Glutamatergic neuron (in vitro differentiated cells): Measurements from ENCODE around the gene EFNA2. TPM values are rescaled to one million over a fixed set of nuclear protein-coding genes. Genes with fewer than 3 reads are reported as not detected.

Source experiments
- DNase-seq: peaks from one replicate; pipeline ENCODE4 v3.0.0; 2022
- H3K27ac Mint-ChIP-seq: one replicate; pipeline ENCODE4 v1.8.0; 2020; ENCODE audit warnings: mild to moderate bottlenecking, mixed read lengths, inconsistent platforms; ENCODE audit not compliant: unreplicated experiment
- H3K27me3 Mint-ChIP-seq: one replicate; pipeline ENCODE4 v1.8.0; 2020; ENCODE audit warnings: mild to moderate bottlenecking, moderate library complexity, mixed read lengths, inconsistent platforms; ENCODE audit not compliant: unreplicated experiment
- H3K36me3 Mint-ChIP-seq: one replicate; pipeline ENCODE4 v1.8.0; 2020; ENCODE audit warnings: mild to moderate bottlenecking, mixed read lengths, inconsistent platforms; ENCODE audit not compliant: unreplicated experiment
- H3K4me1 Mint-ChIP-seq: one replicate; pipeline ENCODE4 v1.8.0; 2020; ENCODE audit warnings: mild to moderate bottlenecking, low read depth, mixed read lengths, inconsistent platforms; ENCODE audit not compliant: unreplicated experiment
- H3K4me3 Mint-ChIP-seq: one replicate; pipeline ENCODE4 v1.8.0; 2020; ENCODE audit warnings: mild to moderate bottlenecking, mixed read lengths, inconsistent platforms; ENCODE audit not compliant: unreplicated experiment
- H3K9me3 Mint-ChIP-seq: one replicate; pipeline ENCODE4 v1.8.0; 2020; ENCODE audit warnings: mild to moderate bottlenecking, moderate library complexity, mixed read lengths, inconsistent platforms; ENCODE audit not compliant: unreplicated experiment
- total RNA-seq: library from RNA; stranded (reverse); fragmentation: NEBNext Ultra II Directional; extraction: Animal tissue kit (Norgen Biotek cat#: 25700); gene quantifications from one replicate; pipeline ENCODE4 v1.2.1, GENCODE V29; 2021; ENCODE audit not compliant: unreplicated experiment
- TF ChIP-seq, protein P1 (sequence below): fragments of 200-600 bp; sonication (generic); IDR thresholded peaks from one replicate; pipeline ENCODE4 v1.5.0; 2021; ENCODE audit not compliant: partially characterized antibody, unreplicated experiment

The EFNA2 gene
- total RNA-seq, 1 donor from 2014 or later: 61.4 TPM

DNA sequence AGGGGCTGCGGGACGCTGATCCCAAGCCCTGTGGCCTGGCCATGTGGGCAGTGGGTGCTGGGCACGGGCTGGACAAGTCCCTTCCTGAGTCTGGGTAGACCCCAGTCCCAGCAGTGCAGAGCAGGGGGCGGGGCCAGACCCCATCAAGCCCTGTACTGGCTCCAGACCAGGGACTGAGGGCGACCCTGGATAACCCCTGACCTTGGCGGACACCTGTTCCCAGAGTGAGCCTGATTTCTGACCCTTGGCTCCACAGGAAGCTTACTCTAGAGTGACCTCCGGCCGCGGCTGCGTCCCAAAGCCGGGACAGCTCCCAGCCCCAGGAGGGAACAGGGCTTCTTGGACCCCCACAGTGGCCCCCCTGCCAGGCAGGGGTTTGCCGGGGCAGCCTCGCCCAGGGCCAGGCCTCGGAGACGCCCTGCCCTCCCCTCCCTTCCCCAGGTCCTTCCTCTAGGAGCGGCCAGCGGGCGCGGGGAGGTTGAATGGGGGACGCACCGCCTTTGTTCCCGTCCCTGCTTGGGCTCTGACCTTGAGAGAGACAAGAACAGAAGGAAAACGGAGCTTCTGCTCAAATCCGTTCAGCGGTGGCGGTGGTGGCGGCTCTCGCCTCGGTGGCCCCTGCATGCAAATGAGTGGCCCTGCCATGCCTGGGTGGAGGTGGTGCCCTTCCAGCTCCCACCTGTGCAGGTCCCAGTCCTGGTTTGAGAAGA is 2.3 kb upstream of the EFNA2 start:
- Mint-ChIP-seq H3K36me3 (no peaks in the 10 kb centered on the region), H3K27ac (no peak overlapping the region), H3K4me3 (no peak overlapping the region), H3K4me1 (peaks cover 8% of the 10 kb centered on the region), H3K27me3 (peaks cover 17% of the 10 kb centered on the region), H3K9me3 (peaks cover 6% of the 10 kb centered on the region)
- TF ChIP-seq, protein P1, sequence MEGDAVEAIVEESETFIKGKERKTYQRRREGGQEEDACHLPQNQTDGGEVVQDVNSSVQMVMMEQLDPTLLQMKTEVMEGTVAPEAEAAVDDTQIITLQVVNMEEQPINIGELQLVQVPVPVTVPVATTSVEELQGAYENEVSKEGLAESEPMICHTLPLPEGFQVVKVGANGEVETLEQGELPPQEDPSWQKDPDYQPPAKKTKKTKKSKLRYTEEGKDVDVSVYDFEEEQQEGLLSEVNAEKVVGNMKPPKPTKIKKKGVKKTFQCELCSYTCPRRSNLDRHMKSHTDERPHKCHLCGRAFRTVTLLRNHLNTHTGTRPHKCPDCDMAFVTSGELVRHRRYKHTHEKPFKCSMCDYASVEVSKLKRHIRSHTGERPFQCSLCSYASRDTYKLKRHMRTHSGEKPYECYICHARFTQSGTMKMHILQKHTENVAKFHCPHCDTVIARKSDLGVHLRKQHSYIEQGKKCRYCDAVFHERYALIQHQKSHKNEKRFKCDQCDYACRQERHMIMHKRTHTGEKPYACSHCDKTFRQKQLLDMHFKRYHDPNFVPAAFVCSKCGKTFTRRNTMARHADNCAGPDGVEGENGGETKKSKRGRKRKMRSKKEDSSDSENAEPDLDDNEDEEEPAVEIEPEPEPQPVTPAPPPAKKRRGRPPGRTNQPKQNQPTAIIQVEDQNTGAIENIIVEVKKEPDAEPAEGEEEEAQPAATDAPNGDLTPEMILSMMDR: no peak
- peak; percentile 29 for DNase-seq

DNA sequence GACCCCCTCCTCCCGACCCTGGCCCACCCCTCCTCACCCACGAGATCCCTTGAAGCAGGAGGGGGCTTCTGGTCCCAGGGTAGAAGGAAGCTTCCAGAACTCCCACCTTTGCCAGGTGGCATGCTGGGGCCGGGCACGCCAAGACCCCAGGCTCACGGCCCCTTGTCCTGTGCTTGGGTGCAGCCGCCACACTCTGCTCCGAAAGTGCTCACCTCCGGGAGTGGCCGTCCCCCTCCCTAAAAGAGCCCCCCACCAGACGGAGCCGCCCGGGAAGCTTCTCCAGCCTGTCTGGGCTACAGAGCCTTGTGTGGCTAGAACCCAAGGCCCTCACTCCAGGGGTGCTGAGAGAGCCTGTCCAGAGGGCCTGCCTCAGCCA is 1.8 kb upstream of the EFNA2 start:
- H3K27me3 Mint-ChIP-seq: peaks cover 17% of the 10 kb centered on the region
- peaks cover 6% of the 10 kb centered on the region for H3K9me3 Mint-ChIP-seq
- H3K4me1 Mint-ChIP-seq: peaks cover 8% of the 10 kb centered on the region
- peak overlapping the region; percentile 86 for H3K27ac Mint-ChIP-seq
- no peaks in the 10 kb centered on the region for H3K36me3 Mint-ChIP-seq
- DNase-seq: no peak
- TF ChIP-seq, protein P1: no peak
- H3K4me3 Mint-ChIP-seq: no peak overlapping the region

DNA sequence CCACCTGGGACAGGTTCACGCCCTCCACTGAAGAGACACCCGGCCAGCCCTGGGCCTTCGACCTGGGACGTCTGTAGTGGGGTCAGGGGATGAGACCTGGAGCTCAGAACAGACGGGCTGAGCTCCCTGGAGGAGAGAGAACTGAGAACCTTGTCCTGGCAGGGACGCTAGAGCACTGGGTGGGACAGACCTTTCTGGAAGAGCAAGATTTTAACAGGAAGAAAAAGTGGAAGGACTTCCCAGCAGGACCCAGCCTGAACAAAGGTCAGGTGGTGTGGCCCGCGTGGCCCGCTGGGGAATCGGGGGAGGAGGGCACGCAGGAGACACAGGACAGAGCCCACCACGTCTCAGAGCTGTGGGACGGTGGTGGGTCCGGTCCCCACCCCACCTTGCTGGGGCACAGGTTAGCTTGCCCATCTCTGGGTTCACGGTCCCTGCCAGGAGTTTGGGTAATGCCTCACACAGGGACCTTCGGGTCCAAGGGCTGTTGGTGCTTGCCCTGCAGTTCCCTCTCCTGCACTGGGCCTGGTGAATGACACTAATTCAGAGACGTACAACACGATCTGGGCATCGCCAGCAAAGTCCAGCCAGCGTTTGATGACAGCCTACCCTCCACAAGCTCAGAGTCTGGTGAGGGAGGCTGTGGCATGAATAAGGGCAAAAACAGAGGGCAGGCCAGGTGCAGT is 1.2 kb upstream of the EFNA2 start:
- peaks cover 8% of the 10 kb centered on the region for H3K4me1 Mint-ChIP-seq
- peaks cover 6% of the 10 kb centered on the region for H3K9me3 Mint-ChIP-seq
- no peak for DNase-seq
- H3K36me3 Mint-ChIP-seq: no peaks in the 10 kb centered on the region
- H3K4me3 Mint-ChIP-seq: peak overlapping the region; percentile 72
- H3K27ac Mint-ChIP-seq: peak overlapping the region; percentile 86
- TF ChIP-seq, protein P1: no peak
- H3K27me3 Mint-ChIP-seq: peaks cover 17% of the 10 kb centered on the region

DNA sequence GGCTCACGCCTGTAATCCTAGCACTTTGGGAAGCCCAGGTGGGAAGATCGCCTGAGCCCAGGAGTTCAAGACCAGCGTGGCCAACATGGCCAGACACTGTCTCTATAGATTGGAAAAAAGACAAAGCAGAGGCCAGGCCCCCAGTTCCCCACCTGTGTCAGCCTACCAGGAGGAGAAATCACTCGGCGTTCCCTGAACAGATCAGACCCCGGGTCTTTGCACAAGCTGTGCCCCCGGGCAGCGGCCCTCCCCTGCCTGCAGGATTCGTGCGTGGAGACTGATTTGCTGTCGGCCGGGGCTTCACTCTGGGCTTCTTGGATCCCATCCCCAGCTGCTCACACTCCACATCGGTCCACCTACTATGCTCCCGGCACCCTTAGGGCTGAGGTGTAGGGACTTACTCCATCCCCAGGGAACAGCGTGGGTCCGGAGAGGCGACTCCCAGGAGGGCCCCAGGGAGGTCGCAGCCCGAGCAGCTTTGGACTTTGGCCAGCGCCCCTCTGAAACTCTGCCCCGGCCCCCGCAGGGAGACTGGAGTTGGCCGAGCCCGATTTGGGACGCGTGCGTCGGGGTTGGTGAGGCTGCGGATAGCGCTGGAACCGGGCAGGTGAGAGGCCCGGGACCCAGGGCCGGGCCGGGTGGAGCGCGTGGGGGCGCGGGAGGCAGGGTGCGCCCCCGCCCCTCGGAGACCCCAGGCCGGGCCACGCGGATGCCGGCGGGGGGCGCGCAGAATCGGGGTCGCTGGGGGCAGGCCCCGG is 515 bp upstream of the EFNA2 start:
- TF ChIP-seq, protein P1: no peak
- Mint-ChIP-seq H3K27ac (peak overlapping the region; percentile 78), H3K36me3 (no peaks in the 10 kb centered on the region), H3K27me3 (peaks cover 12% of the 10 kb centered on the region), H3K4me1 (peaks cover 4% of the 10 kb centered on the region), H3K9me3 (peaks cover 6% of the 10 kb centered on the region), H3K4me3 (peak overlapping the region; percentile 72)
- DNase-seq: peak; percentile 43
